Measurements from ENCODE around the gene PDIA2. TPM values are rescaled to one million over a fixed set of nuclear protein-coding genes. Genes with fewer than 3 reads are reported as not detected.

Gene PDIA2
- total RNA-seq, 1 donor from 2014 or later: not detected

DNA sequence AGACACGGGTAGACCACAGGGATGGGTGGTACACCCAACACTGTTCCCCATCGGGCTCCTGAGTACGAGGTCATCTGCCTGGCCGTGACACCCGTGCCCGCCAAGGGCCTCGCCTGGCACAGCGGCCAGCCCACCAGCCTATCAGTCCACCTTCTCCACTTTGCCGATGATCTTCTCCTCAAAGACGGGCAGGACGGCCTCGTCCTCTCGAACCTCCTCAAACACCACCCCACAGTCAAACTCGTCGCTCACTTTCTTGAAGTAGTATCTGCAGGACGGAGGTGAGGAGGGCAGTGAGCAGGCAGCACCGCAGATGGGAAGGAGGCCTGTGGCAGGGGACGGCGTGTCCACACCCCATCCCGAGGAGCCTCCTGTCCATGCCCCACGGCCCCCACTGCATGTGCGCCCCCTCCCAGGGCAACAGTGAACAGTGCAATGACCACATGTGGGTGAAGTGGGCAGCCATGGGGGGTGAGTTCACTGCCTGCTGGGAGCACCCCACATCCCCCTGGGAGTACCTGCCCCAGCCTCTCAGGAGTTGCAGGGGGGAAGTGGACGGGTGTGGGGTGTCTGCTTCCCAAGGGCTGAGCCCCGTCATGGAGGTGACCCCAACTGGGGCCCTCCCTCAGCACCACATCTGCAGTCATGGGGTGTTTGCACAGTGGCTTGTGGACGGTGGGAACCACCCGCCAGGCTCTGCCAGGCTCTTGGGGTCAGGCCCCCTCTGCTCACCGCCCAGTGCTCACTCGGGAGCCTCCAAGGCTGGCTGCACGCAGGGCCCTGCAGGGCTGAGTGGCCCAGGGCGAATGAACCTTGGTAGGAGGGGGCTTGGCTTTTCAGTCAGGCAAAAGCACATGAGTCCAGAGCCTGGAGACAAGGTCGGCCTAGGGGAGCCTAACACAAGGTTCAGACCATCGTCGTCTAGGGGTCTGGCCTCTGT is 5.3 kb downstream of the PDIA2 start:
- Histone ChIP-seq H3K27me3 (ENCODE audit: low read depth) (no peaks in the 10 kb centered on the region), H3K4me1 (no peaks in the 10 kb centered on the region), H3K27ac (no peak overlapping the region), H3K9me3 (no peaks in the 10 kb centered on the region), H3K4me3 (no peak overlapping the region), H3K36me3 (peaks cover 60% of the 10 kb centered on the region)
- ATAC-seq (no peak), DNase-seq (no peak)
- TF ChIP-seq, protein P1, sequence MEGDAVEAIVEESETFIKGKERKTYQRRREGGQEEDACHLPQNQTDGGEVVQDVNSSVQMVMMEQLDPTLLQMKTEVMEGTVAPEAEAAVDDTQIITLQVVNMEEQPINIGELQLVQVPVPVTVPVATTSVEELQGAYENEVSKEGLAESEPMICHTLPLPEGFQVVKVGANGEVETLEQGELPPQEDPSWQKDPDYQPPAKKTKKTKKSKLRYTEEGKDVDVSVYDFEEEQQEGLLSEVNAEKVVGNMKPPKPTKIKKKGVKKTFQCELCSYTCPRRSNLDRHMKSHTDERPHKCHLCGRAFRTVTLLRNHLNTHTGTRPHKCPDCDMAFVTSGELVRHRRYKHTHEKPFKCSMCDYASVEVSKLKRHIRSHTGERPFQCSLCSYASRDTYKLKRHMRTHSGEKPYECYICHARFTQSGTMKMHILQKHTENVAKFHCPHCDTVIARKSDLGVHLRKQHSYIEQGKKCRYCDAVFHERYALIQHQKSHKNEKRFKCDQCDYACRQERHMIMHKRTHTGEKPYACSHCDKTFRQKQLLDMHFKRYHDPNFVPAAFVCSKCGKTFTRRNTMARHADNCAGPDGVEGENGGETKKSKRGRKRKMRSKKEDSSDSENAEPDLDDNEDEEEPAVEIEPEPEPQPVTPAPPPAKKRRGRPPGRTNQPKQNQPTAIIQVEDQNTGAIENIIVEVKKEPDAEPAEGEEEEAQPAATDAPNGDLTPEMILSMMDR (IDR thresholded peaks at IDR 0.05): no peak
- intact Hi-C loops (cut with DNase I): no loop called here

DNA sequence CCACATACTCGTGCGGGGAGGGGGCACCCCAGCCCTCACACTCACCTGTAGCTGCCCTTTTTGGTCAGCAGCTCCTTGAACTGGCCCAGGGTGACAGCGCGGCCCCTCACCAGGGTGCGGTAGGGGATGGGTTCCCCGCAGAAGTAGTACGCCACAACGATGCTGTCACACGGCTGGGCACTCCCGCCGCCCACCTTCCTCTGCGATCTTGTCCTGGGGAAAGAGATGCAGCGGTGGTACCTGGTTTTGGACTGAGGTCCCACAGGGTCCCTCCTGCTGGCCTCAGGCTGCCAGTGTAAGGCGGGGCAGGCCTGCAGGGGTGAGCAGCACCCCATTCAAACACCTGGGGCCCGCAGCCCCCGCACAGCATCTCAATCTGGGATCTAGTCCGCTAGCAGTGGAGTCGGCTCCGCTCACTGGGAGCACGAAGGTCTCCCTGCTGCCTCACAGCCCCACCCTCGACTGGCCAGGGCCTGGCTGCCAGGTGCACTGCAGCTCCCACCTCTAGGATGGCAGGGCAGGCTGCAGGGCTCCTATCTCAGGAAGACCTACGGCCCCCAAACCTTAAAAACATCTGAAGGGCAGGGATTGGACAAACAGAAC is 6.5 kb downstream of the PDIA2 start:
- no peak for ATAC-seq
- H3K36me3 ChIP-seq: peaks cover 65% of the 10 kb centered on the region
- no peak overlapping the region for H3K27ac ChIP-seq
- DNase-seq: no peak
- no peaks in the 10 kb centered on the region for H3K27me3 ChIP-seq (ENCODE audit: low read depth)
- no peak overlapping the region for H3K4me3 ChIP-seq
- H3K9me3 ChIP-seq: no peaks in the 10 kb centered on the region
- intact Hi-C loops (cut with DNase I): no loop called here
- no peaks in the 10 kb centered on the region for H3K4me1 ChIP-seq
- TF ChIP-seq, protein P1 (IDR thresholded peaks at IDR 0.05): no peak

DNA sequence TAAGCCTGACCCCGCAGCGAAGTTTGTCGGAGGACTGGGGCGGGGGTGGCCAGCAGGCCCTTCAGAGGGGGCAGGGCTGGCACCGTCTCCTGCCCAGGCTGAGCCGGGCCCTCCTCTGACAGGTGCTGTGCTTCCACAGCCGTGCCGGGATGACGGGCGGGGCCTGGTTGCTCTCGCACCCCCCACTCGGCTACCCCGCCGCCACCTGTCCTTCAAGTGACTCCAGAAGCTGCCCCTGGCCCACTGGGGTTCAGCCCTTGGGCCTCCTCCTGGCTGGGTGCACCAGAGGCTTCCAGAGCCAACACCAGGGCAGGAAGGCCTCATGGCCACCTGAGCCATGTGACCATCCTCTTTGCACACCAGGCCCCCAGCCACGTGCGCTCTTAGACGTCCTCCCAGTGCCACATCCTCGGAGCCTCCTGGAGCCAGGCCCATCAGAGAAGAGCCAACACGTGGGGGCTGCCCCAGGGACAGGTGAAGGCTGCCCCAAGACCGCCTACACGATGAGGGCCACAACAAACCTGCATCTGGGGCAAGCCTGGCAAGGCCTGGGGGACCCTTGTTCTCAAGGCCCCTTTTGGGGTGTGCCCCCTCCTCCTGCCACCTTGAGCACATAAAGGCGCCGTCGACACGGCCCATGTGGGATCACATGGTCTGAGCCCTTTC is 7.2 kb downstream of the PDIA2 start:
- Histone ChIP-seq H3K27ac (no peak overlapping the region), H3K4me3 (no peak overlapping the region), H3K9me3 (no peaks in the 10 kb centered on the region), H3K4me1 (no peaks in the 10 kb centered on the region), H3K27me3 (ENCODE audit: low read depth) (no peaks in the 10 kb centered on the region), H3K36me3 (peaks cover 65% of the 10 kb centered on the region)
- ATAC-seq (no peak), DNase-seq (no peak)
- intact Hi-C loops (cut with DNase I): no loop called here
- TF ChIP-seq, protein P1 (IDR thresholded peaks at IDR 0.05): no peak

DNA sequence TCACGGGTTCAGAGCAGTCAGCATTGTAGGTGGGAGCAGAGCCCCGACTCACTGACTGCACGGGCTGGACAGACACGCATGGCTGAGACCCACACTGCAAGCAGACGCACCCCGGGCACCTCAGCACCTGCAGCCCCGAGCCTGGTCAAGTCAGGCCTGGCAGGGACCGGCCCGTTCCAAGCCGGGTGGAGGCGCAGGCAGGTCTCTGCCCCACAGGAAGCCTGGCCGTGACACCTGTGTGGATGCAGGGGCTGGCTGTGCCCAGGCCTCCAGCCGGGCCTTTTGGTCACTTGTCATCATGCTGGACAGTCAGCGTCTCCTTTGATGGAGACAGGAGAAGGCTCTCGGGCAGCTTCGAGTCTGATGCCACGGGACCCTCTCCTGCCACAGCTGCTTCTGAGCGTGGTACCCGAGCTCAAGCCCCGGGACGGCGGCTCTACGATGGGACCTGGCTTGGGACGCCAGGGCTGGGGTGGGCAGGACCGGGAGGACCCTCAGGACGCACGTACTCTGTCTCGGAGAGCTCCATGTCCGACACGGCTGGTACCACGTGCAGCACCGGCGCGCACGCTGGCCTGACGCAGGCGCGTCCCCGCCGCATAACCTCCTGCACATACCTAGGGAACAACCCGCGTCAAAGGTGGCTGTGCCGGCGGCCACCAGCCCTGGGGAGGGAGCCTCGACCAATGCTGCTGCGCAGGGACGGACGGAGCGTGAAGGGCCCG is 7.9 kb downstream of the PDIA2 start:
- TF ChIP-seq, protein P1 (IDR thresholded peaks at IDR 0.05): no peak
- Histone ChIP-seq H3K9me3 (no peaks in the 10 kb centered on the region), H3K36me3 (peaks cover 65% of the 10 kb centered on the region), H3K4me3 (no peak overlapping the region), H3K4me1 (no peaks in the 10 kb centered on the region), H3K27me3 (ENCODE audit: low read depth) (no peaks in the 10 kb centered on the region), H3K27ac (no peak overlapping the region)
- ATAC-seq (no peak), DNase-seq (no peak)
- intact Hi-C loops (cut with DNase I): no loop called here

DNA sequence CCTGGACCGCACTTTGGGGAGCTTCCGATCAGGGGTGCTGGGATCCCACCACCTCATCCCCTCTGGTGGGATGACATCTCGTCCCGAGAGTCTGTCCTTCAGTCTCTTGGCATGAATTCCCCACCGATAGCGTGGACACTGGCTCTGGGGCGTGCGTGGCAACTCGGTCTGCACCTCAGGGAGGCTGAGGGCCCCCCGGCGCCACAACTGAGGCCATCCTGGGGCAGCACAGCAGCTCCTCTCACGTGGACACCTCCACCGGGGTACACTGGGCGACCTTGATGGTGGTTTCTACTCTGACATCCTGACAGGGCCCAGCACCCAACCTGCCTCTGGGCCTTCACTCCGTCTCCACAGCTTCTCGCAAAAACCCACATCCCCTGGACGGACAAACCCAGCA is 8.6 kb downstream of the PDIA2 start:
- intact Hi-C loops (cut with DNase I): no loop called here
- Histone ChIP-seq H3K27me3 (ENCODE audit: low read depth) (no peaks in the 10 kb centered on the region), H3K4me1 (no peaks in the 10 kb centered on the region), H3K27ac (no peak overlapping the region), H3K9me3 (no peaks in the 10 kb centered on the region), H3K36me3 (peaks cover 71% of the 10 kb centered on the region), H3K4me3 (no peak overlapping the region)
- no peak for DNase-seq
- TF ChIP-seq, protein P1 (IDR thresholded peaks at IDR 0.05): no peak
- ATAC-seq: no peak

Data from lower lobe of right lung (tissue), 2 donors.